ENCODE results near the gene TMCC1. TPM values are rescaled to one million over a fixed set of nuclear protein-coding genes. Genes with fewer than 3 reads are reported as not detected.

Gene TMCC1
- total and polyA plus RNA-seq, 2 donors (not counting 1 experiment from before 2014, with no cell fraction given), result 8.5 to 32.2 TPM

DNA sequence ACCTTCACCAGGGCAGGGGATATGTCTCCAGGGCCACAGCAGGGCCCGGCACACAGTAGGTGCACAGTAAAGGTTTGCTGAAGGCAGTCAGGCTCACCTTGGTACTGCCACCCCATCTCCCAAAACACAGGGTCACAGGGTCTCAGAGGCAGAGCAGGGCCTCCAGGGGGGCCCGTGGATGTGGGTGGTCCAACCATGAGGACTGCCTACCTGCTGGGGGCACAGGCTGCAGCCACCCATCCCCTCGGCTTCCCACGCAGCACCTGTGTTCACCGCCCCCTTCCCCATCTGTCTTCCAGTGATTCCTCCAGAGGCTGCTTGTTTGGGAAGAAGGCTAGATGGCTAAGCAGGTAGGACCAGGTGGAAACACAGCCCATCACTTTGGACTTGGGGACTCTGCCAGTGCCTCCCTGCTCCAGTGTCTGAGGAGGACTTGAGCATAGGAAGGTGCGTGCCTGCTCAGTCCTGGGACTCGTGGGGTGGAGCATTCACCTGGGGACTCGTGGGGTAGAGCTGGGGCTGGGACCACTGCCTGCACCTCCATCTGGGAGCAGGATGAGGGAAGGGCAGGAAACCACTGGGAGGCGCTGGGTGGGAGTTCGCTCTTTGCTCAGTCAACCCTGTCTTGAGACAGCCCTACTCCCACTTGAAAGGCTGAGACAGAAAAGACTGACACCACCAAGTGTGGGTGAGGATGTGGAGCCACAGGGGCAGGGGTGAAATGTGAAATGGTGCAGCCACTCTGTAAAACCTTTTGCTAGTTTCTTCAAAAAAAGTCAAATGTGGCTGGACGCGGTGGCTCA is 268.2 kb downstream of the TMCC1 start:
- no peaks in the 10 kb centered on the region for H3K9me3 Mint-ChIP-seq (ENCODE audit: insufficient read depth)
- Histone ChIP-seq H2AFZ (ENCODE audit: insufficient read depth, low read depth, low read length, poor library complexity, severe bottlenecking) (no peak overlapping the region), H3K4me3 (ENCODE audit: control extremely low read depth in 1 of 5, extremely low read depth in 1 of 5, insufficient read depth in 1 of 5, low read depth in 2 of 5, low read length in 4 of 5) (no peak overlapping the region), H4K20me1 (ENCODE audit: control insufficient read depth, insufficient read depth, low read length, poor library complexity, severe bottlenecking) (no peaks in the 10 kb centered on the region), H3K9me3 (ENCODE audit: control extremely low read depth in 1 of 3, control insufficient read depth in 2 of 3, insufficient read depth in 1 of 3, low read length in 2 of 3) (no peaks in the 10 kb centered on the region), H3K27me3 (replicated peaks in 1 of 4; ENCODE audit: control extremely low read depth in 1 of 4, control insufficient read depth in 3 of 4, insufficient read depth in 4 of 4, low read length in 3 of 4) (no peaks in the 10 kb centered on the region), H3K27ac (ENCODE audit: low read length in 2 of 2) (no peak overlapping the region), H3K4me2 (replicated peaks; ENCODE audit: low read depth, low read length, poor library complexity, severe bottlenecking) (no peak overlapping the region), H3K79me2 (ENCODE audit: control insufficient read depth, insufficient read depth, low read length) (no peaks in the 10 kb centered on the region), H3K36me3 (replicated peaks in 1 of 2; ENCODE audit: control extremely low read depth in 1 of 2, control insufficient read depth in 1 of 2, extremely low read depth in 1 of 2, insufficient read depth in 2 of 2, low read length in 1 of 2) (no peaks in the 10 kb centered on the region), H3K9ac (ENCODE audit: low read length) (no peak overlapping the region), H3K4me1 (ENCODE audit: control insufficient read depth in 2 of 2, insufficient read depth in 2 of 2, low read length in 2 of 2) (peaks cover 5 to 18% of the 10 kb centered on the region in 2 donors)
- CTCF ChIA-PET, result interaction anchor here (1.5 to 6.3 kb wide), 3 partner anchors 48 to 204 kb away, joined by 3 to 85 read pairs (median 51); no protein-coding TSS in a partner anchor
- DNase-seq (no peak), ATAC-seq (ENCODE audit: low read depth) (no peak)
- POLR2A ChIA-PET, result interaction anchor here (0.6 kb wide), 1 partner anchor 202 kb away, joined by 5 read pairs; no protein-coding TSS in a partner anchor
- H3K27ac Mint-ChIP-seq, result no peak overlapping the region
- H3K27me3 Mint-ChIP-seq, result no peaks in the 10 kb centered on the region
- peaks cover 17% of the 10 kb centered on the region for H3K4me1 Mint-ChIP-seq
- WGBS (ENCODE audit: insufficient coverage), result 78% methylated on average over 8 of the region's 12 CpGs
- H3K4me3 Mint-ChIP-seq, result peak overlapping the region; percentile 29
- intact Hi-C loops (cut with micrococcal nuclease), result loop anchor here (5.0 kb wide), 4 partner anchors 183 to 487 kb away; partner anchors contain the start of gene IFT122
- TF ChIP-seq, protein P1, sequence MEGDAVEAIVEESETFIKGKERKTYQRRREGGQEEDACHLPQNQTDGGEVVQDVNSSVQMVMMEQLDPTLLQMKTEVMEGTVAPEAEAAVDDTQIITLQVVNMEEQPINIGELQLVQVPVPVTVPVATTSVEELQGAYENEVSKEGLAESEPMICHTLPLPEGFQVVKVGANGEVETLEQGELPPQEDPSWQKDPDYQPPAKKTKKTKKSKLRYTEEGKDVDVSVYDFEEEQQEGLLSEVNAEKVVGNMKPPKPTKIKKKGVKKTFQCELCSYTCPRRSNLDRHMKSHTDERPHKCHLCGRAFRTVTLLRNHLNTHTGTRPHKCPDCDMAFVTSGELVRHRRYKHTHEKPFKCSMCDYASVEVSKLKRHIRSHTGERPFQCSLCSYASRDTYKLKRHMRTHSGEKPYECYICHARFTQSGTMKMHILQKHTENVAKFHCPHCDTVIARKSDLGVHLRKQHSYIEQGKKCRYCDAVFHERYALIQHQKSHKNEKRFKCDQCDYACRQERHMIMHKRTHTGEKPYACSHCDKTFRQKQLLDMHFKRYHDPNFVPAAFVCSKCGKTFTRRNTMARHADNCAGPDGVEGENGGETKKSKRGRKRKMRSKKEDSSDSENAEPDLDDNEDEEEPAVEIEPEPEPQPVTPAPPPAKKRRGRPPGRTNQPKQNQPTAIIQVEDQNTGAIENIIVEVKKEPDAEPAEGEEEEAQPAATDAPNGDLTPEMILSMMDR (IDR thresholded peaks at IDR 0.05), result no peak
- no peak for TF ChIP-seq EZH2 (IDR thresholded peaks at IDR 0.05; ENCODE audit: borderline replicate concordance, insufficient read depth, low read depth, low read length, poor library complexity, severe bottlenecking)

Measured in B cell (primary cell).